ENCODE results near the gene FAM13A.

- TF ChIP-seq POLR2A (IDR thresholded peaks at IDR 0.05; ENCODE audit: low read depth, low read length) (no peak), POLR2AphosphoS5 (IDR thresholded peaks at IDR 0.05; ENCODE audit: low read depth, low read length) (no peak)
Measured at GRCh38 chr4:88722828-88723227, 334.2 kb downstream of the FAM13A start.

All from GM12891 (cell line).